ENCODE measurements around the gene NR1D2.
"Not testable (repeated sequence)": the region's sequence is repeated elsewhere in the genome, so short reads cannot be mapped to it uniquely, and the experiment has no call there.

The NR1D2 gene

DNA sequence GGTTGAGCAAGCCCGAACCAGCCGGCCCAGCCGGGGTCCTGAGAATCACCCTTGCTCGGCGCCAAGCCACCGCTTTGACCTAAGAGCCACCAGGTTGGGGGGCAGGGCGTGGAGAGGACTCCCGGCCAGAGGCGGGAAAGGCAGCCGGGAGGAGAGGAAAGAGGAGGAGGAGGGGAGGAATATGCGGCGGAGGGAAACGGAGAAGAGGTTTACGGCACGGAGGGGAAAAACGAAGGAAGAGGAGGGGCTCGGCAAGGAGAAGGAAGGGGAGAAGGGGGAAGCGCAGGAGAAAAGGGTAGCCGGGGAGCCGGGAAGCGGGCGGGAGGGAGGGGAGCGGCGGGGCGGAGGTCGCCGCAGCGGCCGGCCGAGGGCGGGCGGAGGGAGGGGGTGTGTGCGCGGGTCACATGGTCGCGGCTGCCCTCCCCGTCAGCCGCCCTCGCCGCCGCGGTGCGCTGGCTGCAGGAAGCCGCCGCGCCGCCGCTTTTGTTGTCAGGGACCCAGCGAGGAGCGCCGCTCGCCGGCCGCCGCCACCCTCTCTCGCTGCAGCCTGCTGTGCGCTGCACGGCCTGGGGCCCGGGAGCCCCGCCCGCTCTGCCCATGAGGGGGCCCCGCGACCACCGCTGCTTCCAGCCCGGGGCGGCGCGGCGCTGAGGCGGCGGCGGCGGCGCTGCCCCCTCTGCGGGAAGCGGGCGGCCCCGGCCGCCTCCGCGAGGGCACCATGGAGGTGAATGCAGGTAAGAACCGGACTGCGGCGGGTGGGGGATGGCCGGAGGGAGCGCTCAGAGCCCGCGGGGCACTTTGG, at the start of gene NR1D2:
NR1D2 (plus strand) TSS at position 426 of the 802 bp plus-strand sequence; CDS start at position 719, 293 bp downstream.
- DNase-seq: peak; percentile 59

DNA sequence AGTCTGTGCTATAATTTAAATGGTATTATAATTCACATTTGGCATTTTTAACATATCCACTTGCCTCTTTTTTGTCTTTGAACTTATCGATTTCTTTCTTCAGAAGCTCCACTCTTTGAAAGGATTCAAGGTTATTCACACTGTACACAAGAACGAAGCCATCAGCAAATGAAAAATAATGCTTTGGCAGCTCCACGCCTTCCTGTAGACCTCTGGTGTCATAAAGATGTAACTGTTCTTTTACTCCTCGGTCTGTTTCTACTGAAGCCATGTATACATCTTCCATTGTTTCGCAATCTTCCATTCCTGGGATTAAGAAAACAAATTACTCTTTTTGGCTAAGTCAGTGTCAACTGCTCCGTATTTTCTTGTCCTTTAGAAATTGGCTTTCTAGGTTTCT, 44.3 kb upstream of the NR1D2 start:
- DNase-seq: no peak

DNA sequence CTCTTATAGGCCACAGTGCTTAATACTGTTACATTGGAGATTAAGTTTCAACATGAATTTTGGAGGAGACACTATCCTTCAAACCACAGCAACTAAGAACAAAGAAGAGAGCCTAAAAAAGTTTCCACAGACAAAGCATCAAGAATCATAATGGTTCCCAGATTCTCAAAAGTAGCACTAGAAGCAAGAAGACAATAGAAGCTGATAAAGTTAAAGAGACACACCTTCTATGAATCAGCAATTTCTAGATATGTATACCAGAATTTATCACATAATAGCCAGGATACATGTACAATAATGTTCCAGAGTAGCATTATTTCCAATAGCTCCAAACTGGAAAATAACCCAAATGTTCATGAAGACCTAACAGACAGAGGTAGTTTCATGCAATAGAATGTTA, 40.5 kb upstream of the NR1D2 start:
- DNase-seq: no peak

DNA sequence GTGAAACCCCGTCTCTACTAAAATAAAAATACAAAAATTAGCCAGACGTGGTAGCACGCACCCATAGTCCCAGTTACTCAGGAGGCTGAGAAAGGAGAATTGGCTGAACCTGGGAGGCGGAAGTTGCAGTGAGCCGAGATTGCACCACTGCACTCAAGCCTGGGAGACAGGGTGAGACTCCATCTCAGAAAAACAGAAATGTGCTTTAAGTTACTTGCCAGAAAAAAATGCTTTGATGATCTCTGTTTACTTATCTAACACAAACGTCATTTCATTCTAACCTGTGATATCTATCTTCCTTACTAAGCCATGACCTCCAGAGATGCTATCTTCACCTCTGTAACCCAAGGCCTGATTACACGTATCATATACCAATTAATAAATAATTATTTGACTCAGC, 35.7 kb upstream of the NR1D2 start:
- DNase-seq: no peak

DNA sequence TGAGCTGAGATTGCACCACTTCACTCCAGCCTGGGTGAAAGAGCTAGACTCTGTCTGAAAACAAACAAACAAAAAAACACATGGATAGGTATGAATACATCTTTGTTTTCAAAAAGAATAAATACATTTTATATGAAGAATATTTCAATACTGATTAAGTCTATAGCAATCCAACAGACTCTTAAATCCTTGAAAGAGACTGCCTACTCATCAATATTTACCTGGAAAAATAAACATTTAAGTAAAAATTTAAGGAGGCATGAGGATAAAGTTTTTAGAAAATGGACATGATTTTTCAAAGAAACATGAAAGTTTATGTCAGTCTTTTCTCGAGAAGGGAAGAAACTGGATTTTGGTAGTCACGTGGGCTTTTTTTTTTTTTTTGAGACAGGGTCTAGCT, 33.7 kb upstream of the NR1D2 start:
- DNase-seq: no peak

DNA sequence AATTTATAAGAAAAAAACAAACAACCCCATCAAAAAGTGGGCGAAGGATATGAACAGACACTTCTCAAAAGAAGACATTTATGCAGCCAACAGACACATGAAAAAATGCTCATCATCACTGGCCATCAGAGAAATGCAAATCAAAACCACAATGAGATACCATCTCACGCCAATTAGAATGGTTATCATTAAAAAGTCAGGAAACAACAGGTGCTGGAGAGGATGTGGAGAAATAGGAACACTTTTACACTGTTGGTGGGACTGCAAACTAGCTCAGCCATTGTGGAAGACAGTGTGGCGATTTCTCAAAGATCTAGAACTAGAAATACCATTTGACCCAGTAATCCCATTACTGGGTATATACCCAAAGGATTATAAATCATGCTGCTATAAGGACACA, 32.8 kb upstream of the NR1D2 start:
- DNase-seq: not testable (repeated sequence)

DNA sequence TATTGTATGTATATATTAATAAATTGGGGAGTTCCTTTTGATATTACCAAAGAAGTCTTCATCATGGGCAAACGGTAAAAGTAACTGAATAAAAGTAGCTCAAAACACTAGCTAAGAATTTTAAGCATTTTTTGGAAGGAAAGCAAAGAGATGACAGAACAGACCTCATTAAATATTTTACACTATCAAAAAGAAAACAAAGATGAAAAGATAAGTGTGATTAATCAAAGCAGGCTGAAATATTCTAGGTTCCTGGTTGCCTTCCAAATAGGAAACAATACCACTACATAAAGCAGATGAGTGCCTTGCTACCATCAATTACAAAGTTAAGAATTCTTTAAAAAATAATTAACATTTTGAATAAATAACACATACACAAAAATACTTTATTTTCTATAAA, 31.9 kb upstream of the NR1D2 start:
- DNase-seq: no peak

DNA sequence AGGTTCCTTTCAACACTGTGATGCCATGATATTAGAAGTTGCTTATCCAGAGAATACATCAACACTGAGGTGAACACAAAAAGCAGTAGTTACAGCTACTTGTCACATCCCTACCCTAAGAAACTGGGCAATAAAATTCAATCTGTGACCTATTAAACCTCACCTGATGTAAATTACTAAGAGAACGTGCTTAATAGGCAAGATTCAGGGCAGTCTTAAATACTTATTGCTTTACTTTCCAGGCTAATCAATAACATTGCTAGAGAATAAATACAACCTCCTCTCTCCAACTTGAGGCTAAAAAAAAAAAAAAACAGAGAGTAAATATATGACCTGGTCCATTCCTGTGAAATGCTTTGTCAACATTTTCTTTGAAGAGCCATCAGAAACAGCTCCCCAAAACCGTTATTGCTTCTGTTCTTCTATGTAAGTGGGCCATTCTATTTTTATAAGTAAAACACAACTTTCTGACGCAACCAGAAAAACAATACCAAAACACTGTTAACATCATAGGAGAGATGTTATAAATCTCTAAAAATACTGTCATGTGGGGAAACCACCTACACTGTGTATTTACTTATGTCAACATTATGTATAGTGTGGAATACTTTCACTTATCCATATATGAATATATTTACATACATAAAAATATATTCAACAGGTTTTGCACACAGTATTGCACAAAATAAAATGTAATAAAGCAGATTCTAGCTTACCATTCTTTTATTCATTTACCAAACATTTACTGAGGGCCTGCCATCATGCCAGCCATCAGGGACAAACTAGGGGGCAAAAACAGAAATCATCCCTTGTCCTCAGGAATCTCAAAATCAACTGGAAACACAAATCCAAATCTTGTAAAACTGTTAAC, 31.0 kb upstream of the NR1D2 start:
- DNase-seq: no peak

DNA sequence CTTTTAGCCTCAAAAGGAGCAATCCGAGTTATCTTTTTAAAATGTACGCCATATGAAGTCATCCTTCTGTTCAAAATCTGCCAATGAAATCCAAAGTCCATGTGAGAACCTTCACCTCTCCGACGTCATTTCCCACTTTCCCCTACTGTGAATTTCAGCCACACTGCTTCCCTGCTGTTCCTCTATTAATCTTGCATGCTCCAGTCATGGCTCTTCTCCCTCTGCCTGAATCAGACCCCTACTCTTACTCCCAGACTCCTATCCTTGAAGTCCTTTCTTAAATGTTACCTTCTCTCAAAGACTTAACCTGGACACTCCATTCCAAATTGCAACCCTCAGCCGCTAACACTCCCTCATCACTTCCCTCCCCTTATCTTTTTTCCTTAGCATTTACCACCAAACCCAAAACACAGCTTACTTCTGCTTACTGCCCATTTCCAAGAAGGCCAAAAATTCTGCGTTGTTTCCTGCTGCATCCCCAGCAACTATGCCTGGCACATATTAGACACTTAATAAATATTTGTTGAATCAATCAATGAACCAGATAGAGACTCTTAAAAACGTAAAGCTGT, 29.5 kb upstream of the NR1D2 start:
- no peak for DNase-seq

DNA sequence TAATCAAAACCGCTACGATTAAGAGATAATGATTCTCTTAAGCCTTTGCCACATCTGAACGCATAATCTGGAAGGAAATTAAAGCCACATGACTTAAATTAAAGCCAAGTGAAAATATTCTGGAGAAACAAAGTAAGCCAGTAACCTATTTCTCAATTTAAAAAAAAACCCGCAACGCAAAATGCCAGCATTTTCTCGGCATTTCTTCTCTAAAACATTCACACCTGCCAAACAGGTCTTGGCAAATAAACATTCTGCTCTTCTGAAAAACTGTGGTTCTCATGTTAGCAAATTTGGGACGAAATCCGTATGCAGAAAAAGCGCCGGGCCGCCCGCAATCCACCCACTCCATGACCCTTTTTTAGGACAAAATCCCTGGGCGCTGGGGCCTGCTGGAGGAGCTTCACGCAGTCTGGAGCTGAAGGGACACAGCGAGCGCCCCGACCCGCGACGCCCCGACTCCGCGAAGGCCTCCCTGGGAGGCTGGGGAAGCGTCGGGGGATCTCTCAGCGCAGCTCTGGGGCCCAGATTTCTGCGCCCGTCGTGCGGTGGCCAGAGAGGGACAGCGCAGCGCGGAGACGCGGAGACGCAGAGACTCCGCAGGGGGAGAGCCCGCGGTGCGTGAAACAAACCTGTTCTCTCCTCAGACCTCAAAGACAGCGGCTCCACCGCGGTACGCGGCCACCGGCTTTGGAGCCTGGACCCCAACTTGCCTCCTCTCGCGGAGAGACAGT, 28.8 kb upstream of the NR1D2 start:
- no peak for DNase-seq

DNA sequence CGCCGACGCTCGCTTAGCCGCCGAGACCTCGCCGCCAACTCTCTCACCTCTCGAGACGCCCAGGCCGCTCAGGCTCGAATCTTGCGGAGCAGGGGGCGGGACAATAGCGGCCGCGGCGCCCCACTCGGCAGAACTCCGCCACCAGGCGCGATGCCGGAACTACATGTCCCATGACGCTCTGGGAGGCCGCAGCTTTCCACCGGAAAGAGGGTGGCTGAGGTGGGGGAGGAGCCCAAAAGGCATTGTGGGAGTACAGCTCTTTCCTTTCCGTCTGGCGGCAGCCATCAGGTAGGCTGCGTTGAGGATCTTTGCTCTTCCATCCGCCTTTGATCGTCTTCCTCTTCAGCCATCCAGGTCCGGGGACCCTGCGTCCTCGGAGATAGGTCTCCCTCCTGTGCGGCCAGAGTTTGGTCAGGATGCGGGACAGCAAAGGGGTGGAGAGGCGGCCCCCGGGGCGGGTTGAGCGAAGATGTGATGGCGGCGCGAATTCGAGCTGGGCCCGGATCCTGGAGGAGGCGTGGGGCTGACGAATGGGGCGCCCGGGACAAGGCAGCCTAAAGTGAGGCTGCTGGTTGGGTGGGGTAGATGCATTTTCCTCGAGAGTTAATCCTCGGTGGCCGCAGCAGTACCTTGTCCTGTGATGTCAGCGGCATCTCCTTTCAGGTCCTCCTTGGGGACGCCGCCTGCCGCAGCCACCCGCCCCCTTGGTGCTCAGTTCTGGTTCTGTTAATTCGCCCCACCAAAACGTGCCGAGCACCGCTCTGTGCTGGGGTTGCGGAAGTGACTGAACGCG, 28.0 kb upstream of the NR1D2 start, which contains the start of the genes NKIRAS1 and RPL15:
NKIRAS1 (minus strand) TSS at position 105 of the 793 bp plus-strand sequence. CDS start 6,086 bp downstream, outside the sequence.
RPL15 (plus strand) TSS at position 247 of the 793 bp plus-strand sequence. CDS start 728 bp downstream, outside the sequence.
- DNase-seq: peak; percentile 98

DNA sequence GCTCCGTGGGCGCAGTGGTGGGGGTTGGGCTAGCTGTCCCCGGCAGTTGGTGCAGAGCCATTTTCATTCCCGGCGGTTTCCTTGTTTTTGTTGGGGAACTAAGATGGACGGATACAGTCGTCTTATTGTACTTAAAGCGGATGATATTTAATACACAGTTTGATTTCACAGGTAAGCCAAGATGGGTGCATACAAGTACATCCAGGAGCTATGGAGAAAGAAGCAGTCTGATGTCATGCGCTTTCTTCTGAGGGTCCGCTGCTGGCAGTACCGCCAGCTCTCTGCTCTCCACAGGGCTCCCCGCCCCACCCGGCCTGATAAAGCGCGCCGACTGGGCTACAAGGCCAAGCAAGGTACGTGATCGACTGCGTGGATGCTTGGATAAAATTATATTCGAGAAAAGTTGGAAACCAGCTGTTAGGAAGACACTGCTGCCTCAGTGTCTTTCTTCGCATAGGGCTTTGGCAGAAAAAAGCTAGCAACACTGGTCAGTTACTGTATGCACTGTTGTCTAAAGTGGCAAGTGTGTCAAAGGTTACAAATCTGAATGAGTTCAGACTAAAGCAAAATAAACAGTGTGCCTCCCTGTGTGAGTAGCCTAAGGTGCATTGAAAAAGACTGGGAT, 27.3 kb upstream of the NR1D2 start:
- not testable (repeated sequence) for DNase-seq

DNA sequence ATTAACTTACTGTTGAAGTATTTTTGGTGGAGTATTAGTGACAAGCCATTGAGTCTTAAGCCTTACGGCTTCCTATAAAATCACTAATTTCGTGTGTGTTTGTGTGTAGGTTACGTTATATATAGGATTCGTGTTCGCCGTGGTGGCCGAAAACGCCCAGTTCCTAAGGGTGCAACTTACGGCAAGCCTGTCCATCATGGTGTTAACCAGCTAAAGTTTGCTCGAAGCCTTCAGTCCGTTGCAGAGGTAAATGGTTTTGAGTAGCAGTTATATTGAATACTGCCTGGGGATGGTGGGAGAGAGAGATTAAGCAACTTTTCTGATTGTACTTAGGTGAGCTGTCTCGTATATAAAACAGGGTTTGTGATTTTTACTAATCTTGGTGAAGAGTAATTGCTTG, 26.8 kb upstream of the NR1D2 start:
- DNase-seq: not testable (repeated sequence)

DNA sequence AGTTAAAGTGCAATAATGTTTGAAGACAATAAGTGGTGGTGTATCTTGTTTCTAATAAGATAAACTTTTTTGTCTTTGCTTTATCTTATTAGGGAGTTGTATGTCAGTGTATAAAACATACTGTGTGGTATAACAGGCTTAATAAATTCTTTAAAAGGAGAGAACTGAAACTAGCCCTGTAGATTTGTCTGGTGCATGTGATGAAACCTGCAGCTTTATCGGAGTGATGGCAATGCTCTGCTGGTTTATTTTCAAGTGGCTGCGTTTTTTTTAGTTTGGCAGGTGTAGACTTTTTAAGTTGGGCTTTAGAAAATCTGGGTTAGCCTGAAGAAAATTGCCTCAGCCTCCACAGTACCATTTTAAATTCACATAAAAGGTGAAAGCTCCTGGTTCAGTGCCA, 25.5 kb upstream of the NR1D2 start:
- no peak for DNase-seq

DNA sequence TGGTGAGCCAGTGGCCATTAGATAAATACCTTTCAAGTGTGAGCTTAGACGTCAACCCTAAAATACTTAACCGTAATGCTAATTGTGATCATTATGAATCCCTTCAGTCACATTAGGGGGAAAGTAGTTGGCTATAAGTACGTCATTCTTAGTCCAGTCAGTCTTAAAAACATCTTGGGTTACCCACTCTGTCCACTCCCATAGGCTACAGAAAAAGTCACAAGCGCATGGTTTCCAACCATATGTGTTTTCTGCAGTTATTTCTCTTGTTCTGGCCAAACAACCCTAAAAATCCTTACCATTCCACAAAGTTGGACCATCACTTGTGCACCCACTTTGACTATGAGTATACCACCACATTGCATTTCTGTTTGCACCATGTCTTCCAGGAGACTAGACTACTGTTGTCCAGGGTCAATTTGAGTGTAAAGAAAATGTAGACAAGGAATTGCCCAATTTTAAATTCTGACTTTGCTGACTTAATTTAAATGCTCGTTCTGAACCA, 24.9 kb upstream of the NR1D2 start:
- no peak for DNase-seq

DNA sequence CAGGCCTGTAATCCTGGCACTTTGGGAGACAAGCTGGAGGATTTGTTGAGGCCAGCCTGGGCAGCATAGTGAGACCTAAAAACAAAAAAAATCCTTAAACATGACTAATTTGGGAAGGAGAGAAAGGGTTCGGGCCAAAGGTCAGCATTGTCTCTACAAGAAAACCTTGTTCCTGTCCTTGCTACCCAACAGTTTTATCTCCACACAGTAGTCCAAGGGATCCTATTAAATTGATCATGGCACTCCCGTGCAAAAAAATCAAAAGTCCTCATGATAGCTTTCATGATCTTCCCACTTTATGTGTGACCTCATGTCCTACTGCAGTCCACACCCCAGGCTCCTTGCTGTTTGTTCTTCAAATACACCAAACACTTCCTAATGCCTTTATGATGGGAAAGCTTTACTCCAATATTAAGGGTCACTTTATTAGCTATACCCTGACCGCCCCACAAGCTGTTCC, 24.0 kb upstream of the NR1D2 start:
- DNase-seq: no peak

DNA sequence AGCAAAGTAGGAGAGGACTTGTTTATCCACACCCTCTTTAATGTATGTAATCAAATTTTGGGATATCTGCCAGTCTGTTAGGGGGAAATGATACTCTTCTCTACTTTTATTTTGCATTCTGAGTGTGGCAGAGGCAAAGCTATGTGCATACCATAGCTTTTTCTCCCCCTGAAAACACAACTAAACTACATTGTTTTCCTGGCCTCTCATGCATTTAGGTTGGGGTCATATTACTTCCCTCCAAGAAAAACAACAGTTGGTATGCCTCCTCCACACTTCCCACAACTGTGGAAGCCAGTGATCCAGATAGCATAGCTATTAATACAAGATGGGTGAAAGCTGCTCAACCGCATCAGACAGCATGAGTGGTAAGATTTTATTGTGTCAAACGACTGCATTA, 21.3 kb upstream of the NR1D2 start:
- peak; percentile 89 for DNase-seq

DNA sequence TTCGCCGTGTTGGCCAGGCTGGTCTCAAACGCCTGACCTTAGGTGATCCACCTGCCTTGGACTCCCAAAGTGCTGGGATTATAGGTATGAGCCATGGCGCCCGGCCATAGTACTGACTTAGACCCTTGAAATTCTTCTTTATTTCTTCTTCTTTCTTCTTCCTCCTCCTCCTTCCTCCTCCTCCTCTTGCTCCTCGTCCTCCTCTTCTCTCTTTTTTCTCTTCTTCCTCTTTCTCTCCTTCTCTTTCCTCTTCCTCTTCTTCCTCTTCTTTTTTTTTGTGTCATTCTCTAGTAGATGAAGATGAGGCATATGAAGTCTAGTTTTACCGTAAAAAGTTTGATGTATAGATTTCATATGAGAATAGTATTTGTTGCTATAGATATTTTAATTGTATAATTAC, 18.8 kb upstream of the NR1D2 start:
- DNase-seq: no peak

DNA sequence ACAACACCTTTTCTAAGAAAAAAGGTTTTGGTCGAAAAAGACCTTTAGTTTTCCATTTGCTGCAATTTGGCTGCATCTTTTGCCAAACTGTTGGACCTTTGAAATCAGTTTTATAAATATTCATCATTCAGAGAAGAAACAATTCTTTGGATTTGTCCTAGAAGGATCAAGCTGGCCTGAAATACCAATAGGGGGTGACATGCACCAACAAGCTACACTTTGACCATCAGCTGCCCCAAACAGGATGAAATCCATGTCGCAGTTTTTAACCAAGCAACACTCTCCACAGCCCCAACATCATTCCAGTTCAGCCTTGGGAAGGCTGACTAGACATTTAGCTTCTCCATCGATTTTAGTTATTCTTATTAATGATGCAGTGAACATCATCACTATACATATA, 18.4 kb upstream of the NR1D2 start:
- DNase-seq: no peak

DNA sequence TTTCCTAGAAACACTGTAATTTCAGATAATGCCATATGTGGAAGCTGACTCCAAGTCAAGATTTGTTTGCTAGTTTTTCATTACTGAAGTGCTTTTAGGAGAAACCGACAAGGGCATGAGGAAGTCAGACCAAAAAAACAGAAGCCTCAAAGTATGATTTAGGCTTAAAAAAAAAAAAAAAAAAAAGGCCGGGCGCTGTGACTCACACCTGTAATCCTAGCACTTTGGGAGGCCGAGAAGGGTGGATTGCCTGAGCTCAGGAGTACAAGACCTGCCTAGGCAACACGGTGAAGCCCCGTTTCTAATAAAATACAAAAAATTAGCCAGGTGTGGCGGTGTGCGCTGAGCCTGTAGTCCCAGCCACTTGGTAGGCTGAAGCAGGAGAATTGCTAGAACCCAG, 16.6 kb upstream of the NR1D2 start:
- no peak for DNase-seq

DNA sequence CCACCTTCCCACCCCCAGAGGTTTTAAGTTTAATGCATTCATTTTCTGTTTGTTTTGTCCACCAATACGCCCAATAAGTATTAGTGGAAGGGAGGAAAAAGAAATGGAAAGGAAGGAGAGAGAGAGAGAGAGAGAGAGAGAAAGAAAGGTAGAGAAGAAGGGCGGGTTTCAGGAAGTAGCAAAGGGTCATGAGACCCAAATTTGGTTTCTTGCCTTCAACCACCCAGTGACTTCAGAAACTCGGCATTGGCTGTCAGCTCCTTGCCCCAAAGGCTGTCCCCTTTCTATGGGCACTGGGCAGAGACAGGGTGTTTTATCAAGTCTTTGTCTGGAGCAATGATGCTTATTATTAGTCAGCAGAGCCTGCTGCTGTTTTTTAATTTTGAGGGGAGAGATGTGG, 13.5 kb upstream of the NR1D2 start:
- no peak for DNase-seq
